HG03025 (cell line): ENCODE results near the gene SIGLEC10.
"Not testable (repeated sequence)": the region's sequence is repeated elsewhere in the genome, so short reads cannot be mapped to it uniquely, and the experiment has no call there.

ENCODE experiments used
- ATAC-seq: cut with Tn5 transposase; IDR thresholded peaks from one replicate; pipeline ENCODE4 v1.9.1; 2021; ENCODE audit warnings: mild to moderate bottlenecking, moderate library complexity; ENCODE audit not compliant: unreplicated experiment, low FRiP score

SIGLEC10 gene

DNA sequence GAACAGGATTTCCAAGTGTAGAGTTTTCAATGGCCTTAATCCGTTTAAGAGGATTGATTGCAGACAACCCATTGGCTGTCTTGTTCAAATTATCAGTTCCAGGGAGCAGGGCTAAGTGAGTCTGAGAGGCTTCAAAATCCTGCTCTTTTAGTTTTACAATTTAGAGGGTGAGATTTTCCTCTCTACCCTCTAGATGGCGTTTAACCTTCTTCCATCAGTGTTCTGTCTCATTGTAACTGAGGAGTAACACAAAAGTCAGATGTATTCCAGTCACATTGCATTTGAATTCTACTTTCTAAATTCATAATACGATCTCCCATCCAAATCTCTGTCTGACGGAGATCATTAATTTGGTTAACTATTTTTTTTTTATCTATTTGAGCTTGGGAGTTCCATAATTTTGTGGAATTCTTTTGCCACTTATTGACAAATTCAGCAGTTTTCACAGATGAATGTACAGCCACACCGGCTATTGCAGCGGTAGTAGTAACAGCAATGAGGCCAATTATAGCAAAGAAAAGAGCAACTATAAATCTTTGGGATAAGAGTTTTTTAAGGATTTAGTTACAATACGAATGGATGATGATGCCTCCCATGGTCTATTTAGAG lies 19.2 kb downstream of the SIGLEC10 start:
- ATAC-seq = no peak

DNA sequence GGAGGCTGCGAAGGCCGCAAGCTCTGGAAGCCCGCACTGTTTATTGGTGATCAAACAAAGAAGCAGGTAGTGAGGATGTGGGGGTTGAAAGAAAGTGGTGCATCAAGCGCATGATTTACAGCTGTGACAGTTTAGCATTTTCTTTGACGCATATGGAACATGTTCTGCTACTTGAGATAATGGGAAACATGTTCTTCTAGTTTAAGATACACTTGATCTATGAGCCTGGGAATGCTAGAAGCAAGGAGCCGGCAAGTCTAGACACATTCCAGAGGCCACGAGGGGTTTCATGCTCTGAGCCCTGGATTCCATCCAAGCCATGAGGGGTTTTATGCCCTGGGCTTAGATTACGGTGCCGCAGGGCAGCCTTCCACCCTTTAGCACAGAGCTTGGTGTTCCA lies 20.0 kb downstream of the SIGLEC10 start:
- ATAC-seq = not testable (repeated sequence)

DNA sequence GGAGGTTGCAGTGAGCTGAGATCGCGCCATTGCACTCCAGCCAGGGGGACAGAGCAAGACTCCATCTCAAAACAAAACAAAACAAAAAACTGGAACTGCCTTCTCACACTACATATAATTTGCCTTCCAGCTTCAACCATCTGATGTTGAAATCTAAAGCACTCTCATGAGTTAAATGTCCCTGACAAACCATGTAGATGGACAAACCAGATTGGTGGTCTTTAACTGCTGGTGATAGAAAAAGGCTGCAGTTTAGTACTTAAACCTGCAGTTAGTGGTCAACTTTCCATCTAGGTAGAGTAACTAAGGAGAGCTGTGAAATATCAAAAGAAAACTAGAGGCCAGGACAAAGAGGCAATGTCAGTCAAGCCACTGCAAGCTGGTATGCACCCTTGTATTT lies 21.3 kb downstream of the SIGLEC10 start:
- ATAC-seq = no peak

DNA sequence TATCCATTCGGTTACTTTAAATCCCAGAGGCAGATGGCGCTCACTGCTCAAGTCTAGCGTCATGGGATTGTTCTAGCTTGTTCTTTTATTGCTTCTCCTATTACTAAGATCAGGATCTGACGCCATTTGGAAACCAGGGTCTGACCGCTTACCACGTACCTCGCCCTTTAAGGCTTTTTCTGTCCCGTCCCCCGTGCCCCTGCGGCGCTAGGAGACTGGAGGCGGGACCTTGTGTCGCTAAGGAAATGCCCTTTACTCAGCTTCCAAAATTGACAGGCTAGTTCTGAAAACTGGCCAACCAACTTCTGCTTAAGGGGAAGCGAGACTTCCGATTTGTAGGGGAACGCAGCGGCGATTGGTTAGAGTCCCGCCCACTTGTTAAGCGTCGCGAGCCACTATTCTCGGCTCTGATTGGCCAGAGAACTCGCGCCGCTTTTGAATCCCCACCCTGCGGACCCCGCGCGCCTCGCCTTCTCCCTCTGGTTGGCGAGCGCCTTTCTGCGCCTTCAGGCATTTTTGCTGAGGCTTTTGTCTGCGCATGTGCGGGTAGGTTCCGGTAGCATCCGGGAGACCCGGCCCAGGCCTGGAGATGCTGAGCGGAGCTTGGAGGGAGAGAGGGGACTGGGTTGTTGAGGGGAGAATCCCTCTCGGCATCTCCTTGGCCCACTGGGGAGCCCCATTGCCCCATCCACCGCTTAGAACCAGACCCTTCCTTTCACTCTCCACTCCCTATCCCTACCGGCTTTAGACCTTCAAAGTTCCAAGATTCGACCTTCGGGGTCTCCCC lies 23.2 kb downstream of the SIGLEC10 start:
- ATAC-seq = peak; percentile 82

DNA sequence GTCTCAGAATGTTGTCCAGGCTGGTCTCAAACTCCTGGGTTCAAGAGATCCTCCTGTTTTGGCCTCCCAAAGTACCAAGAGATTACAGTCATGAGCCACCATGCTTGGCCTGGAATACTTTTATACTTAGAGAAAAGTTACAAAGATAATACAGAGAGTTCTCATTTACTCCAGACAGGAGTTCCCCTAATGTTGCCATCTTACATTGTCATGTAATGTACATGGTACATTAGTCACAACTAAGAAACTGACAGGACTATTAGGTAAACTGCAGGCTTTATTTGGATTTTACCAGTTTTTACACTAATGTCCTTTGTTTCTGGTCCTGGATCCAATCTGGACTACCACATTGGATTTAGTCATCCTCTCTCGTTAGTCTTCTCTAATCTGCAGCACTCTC lies 24.7 kb downstream of the SIGLEC10 start:
- ATAC-seq = no peak

DNA sequence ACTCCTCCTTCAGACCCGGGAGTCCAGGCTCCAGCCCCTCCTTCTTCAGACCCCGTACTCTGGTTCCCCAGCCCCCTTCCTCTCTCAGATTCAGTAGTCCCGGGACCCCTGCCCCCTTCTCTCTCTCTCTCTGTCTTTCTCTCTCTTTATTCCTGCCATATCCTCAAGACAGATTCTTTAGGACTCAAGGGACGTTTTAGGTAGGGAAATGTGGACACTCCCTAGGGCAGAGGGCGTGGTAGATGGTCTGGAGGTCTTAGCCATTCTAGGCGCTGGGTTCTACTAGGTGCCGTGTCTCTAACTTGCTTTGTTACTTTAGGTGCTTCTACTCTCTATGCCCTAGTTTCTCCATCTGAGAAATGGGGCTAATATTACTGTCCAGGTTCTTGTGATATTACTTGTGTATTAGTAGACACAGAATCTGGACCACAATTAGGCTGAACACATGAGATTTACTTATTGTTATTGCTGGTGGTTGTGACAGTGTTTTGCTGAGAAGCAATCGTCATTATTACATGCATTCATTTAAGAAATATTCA lies 26.3 kb downstream of the SIGLEC10 start:
- ATAC-seq = no peak

DNA sequence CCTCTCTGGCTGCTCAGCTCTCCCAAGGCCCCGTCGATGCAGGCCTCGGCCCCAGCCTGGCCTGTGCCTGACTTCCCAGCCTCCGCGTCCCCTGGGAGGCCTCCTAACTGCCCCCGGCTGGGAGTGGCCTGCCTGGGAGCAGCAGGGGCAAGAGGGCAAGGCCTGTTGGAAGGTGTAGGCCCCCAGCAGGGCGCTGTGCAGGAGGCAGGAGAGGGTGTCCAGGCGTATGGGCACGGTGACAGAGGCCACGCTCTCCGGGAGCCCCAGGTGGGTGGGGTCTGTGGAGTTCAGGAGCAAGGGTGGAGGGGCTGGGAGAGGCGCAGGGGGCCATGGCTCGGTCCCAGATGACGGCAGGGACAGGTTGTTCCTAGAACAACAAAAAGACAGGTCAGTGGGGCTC lies 28.3 kb downstream of the SIGLEC10 start:
- no peak for ATAC-seq

DNA sequence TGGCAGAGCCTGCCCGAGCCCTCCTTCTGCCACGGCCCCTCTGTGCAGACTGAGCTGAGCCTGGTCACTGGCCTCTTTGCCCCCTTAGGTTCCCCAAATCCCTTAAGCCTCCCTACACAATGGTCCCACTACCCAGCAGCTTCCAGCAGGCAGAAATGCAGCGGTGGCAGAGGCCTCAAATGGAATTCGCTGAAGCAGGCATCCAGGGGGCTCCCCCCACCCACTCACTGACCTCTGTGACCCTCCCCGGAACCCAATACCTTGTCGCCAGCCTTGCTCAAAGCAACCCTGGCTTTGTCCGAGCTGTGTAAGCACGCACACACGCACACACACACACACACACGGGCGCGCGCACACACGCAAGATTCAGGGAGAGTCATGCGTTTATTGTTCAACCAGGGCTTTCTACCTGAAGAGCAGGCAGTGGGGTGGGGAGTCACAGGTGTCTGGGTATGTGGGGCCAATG lies 29.5 kb downstream of the SIGLEC10 start, which contains the start of gene LIM2:
LIM2 (minus strand) TSS at position 51 of the 466 bp plus-strand sequence. CDS start 531 bp downstream, outside the sequence.
- ATAC-seq = no peak

DNA sequence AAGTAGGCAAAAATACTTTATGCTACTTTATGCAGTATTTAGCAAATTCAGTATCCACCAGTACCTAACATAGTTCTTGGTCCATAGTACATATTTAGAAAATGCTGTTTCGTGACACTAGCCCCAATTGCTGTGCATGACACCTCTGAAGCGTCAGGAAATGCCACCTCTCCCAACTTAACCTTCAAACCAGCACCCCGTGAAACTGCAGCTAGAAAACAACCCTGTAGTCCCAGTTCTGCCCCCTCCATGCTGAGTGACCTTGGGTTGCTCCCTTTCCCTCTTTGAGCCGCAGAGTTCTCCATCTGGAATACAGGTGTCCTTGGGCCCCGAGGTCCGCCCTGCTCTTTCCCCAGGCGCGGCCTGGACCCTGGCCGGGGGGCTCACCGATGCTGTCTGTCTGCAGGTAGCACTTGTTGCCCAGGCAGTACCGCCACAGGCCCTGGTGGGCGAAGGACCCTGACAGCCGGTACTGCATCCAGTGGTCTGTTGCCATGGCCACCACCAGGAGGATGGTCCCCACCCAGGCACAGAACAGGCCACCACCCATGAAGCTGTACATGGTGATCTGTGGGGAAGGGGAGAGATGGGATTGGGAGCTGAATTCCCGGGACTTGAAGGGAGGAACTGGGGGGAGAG lies 30.4 kb downstream of the SIGLEC10 start:
- no peak for ATAC-seq

DNA sequence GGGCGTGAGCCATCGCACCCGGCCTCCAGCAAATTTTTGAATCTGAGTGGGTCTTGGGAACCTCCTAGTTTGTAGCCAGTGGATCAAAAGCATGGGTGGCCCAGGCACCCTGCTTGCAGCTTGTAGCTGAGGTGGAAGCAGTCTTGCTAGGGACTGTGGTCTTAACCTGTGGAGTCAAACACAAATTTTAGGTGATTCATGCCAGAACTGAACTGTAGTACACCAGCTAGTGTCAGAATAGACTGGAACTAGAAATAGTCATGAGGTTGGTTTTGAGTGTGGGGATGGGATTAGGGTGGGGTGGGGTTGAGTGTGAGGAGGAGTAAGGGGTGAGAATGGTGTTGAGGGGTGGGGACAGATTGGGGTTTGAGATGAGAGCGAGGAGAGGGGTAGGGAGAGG lies 35.4 kb downstream of the SIGLEC10 start:
- ATAC-seq = no peak

DNA sequence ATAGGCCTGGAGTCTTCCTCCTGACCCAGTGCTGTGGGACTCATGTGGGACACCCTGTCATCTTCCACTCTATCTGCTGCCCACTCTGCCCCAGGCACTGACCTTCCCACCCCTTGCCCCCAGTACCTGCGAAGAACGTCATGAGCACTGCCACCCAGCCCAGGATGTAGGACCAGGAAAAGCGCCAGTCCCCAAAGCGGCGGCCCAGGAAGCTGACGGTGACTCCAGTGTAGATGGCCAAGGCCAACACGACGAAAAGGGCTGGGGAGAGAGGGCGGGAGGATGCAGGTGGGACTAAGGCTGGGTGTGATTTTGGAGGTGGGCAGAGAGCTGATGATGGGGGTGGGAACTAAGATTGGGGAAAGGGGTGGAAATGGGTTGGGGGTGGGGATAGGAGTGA lies 37.1 kb downstream of the SIGLEC10 start:
- ATAC-seq = no peak

DNA sequence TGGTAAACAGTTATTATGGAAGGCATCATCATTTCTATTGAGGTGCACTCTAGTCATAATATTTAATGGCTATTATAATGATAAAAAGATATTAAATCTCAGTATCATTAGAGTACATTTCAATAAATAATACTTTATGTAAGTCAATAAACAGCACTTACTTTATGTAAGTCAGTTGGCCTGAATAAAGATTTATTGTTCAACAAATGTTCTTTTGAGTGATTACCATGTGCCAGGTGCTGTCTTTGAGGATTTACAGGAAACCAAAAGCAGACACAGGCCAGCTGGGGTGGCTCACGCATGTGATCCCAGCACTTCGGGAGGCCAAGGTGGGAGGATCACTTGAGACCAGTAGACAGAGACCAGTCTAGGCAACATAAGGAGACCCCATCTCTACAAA lies 40.0 kb downstream of the SIGLEC10 start:
- no peak for ATAC-seq

DNA sequence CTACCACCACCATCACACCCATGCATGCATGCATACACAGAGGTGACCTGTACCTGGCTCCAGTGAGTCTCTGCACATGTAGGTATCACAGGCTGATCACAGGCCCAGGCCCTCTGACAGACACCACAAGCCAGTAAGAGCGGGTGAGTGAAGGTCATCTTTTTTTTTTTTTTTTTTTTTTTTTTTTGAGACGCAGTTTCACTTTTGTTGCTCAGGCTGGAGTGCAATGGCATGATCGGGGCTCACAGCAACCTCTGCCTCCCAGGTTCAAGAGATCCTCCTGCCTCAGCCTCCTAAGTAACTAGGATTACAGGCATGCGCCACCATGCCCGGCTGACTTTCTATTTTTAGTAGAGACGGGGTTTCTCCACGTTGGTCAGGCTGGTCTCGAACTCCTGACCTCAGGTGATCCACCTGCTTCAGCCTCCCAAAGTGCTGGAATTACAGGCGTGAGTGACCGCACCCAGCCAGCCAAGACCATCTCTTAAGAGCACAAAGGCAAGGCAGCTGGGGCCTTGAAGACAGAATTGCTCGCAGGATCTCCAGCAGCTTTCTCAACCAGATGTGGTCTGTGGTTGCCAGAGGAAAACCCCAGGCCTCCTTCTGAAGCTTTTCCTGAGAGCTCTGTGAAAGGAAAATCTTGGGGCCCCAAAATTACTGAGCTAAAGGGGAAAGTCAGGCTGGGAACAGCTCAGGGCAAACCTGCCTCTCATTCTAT lies 41.8 kb downstream of the SIGLEC10 start:
- no peak for ATAC-seq

DNA sequence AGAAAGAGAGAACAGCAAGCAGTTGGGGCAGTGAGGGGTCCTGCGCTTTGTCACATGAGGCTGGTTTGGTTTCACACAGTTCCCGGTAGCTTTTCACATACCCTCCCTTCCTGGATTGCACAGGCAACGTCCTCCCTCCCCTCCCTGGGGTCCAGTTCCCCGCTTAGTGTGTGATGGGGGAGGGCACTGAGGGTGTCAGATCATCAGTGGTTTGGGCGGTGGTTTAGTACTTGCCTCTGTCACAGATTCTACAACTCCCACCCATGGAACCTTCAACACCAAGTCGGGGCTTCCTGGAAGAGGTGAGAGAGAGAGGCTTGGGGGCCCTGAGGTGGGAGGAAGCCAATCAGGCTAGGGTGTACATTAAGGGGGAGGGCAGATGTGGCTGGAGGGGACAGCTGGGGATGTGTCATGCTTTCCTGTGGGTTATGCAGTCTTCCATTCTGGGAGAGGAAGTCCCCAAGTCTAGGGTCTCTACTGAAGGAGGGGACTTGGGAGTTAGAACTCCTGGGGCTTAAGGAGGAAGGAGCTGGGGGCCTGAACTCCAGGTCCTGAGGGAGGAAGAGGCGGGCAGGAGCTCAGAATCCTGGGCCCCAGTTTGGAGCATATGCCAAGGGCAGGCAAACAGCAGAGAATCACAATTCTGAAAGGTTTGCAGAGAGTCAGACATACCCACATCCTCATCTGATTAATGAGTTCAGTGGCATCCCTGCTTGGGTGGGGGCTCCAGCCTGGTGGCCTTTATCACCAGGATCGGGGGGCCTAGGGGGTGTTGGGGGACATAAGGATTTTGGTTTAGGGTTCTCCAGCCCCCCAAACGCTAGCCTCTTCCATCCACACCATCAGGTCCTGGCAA lies 44.6 kb downstream of the SIGLEC10 start, which contains the start of gene NKG7:
NKG7 (minus strand) TSS at position 6 of the 856 bp plus-strand sequence. CDS start 119 bp downstream, outside the sequence.
- ATAC-seq = no peak

DNA sequence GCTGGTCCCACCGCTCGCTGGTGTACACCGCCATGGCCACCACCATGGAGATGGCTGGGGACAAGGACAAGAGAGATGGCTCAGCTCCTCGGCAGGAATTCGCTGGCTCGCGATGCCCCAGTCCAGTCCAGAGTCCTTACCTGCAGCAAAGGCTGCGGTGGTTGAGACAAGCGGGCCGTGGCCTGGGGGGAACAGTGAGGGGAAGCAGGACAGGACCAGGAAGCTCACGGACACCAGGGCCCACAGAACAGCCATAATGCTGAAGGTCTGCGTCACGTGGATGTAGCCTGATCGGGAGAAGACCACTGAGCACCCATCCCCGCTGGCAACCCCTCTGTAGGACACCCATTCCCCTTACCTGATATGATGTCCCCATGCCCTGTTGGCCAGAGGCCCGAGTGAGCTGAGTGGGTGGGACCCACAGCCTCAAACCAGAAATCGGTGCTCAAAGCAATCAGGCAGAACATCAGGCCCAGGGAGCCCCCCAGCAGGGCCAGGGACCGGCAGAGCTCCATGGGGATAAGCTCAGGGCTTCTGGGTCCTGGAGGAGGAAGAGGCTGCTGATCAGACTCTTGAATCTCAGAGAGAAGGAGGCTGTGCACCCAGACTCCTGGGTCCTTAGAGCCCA lies 45.3 kb downstream of the SIGLEC10 start:
- ATAC-seq = no peak

DNA sequence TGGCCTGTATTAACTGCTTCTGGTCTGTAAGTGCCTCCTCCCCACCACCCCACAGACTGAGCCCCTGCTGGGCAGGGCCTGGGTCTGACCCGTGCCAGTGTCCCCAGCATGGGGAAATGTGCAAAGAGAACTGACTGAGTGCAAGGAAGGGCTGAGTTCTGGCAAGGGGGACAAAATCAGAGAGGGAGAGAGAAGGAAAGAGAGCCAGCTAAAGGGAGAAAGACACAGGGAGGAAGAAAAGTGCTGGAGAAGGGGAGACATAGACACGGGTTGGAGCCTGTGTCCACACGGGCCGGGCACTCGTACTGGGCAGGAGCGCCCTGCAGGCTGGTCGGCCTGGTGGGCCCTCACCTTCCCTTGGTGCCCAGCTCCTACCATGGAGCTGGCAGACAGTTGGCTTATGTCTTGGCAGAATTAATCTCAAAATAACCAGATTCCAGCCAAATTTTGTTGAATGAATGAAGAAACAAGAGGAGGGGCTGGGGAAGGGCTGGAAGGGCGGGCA lies 46.2 kb downstream of the SIGLEC10 start:
- ATAC-seq = no peak

DNA sequence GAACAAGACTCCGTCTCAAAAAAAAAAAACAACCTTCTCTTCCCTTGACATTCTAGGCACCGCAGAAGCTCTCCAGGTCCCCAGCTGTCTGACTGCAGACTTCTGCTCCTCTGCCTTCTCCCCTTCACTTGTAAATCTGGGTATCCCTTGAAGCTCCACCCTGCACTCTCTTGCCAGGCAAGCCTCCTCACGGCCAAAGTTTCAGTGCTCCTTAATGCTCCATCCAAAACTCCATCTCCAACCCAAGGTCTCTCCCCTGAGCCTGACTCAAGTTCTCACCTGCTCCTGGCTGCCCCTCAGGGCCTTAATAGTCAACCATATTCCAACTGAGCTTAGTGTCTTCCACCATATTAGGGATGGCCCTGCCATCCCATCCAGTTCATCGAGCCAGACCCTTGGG lies 47.2 kb downstream of the SIGLEC10 start:
- ATAC-seq = no peak

DNA sequence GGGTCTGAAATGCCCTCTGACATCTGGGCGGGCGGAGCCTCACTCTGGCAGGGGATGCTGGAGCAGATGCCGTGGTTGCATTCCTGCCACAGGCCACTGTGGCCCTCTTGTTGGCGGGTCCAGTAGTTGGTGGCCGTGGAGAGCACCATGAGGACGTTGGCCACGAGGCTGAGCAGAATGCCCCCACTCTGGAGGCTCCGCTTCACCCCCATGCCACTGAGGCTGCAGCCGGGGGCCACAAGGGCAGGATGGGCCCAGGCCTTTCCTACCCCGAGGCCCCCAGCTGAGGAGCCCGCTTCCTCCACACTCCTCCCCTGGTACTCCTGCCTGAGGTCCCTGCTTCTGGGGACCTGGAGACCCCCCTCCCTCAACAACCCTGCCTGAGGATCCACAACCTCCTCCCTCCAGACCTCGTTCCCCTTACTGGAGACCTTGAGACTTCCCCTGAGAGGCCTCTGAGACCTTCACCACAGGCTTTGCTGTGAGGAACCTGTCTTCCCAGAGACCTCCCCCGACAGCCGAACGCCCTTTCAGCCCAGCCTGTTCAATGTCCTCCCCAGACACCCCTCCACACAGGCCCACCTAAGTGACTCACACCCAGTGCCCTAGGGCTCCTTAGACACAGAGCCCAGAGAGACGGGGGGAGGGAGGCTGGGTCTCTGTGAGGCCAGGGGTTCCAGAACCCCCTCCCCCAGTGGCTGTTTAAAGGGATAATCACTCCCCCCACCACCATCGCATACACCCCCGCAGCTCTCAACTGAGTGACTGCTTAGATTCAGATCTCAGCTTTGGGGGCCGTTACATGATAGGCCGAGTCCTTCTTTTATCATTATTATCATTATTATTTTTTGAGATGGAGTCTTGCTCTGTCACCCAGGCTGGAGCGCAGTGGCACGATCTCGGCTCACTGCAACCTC lies 48.8 kb downstream of the SIGLEC10 start, which contains the start of gene CLDND2:
CLDND2 (minus strand) TSS at position 638 of the 917 bp plus-strand sequence; CDS start at position 212, 426 bp downstream.
- ATAC-seq = no peak
